Astrocyte (in vitro differentiated cells and primary cell): ENCODE measurements around the gene CIDEC. TPM values are rescaled to one million over a fixed set of nuclear protein-coding genes. Genes with fewer than 3 reads are reported as not detected.

Experiments used
- DNase-seq: peaks from one replicate; pipeline ENCODE4 v3.0.0-alpha.2; 2010; ENCODE audit warnings: low read depth
- FAIRE-seq: peaks from 2 replicates; lab custom pipeline; 2011; peaks lifted over from hg19 to GRCh38; lab: Jason Lieb, UNC
- H2AFZ ChIP-seq: 2 replicates; pipeline ENCODE4 v1.6.0; 2012; ENCODE audit warnings: low read depth, low read length, inconsistent platforms
- H3K27ac ChIP-seq: 2 replicates; pipeline ENCODE4 v1.5.1; 2011; ENCODE audit warnings: low read depth, low read length, inconsistent platforms
- H3K27me3 ChIP-seq: 2 replicates; pipeline ENCODE4 v1.6.0; 2011; ENCODE audit warnings: low read length, inconsistent platforms; ENCODE audit not compliant: insufficient read depth
- H3K36me3 ChIP-seq: 2 replicates; pipeline ENCODE4 v1.5.1; 2011; ENCODE audit warnings: low read length, inconsistent platforms; ENCODE audit not compliant: insufficient read depth
- H3K4me1 ChIP-seq: 2 replicates; pipeline ENCODE4 v1.5.1; 2011; ENCODE audit warnings: low read length, inconsistent platforms; ENCODE audit not compliant: insufficient read depth
- H3K4me2 ChIP-seq: 2 replicates; pipeline ENCODE4 v1.6.0; 2012; ENCODE audit warnings: low read length, inconsistent platforms
- H3K4me3 ChIP-seq: 2 replicates; pipeline ENCODE4 v1.5.1; 2011; ENCODE audit warnings: low read depth, mild to moderate bottlenecking, low read length, inconsistent platforms; ENCODE audit not compliant: insufficient read depth
- H3K79me2 ChIP-seq: 2 replicates; pipeline ENCODE4 v1.6.0; 2012; ENCODE audit warnings: mild to moderate bottlenecking, low read length, inconsistent platforms; ENCODE audit not compliant: insufficient read depth
- H3K9ac ChIP-seq: 2 replicates; pipeline ENCODE4 v1.6.0; 2012; ENCODE audit warnings: mild to moderate bottlenecking, low read length, inconsistent platforms
- H3K9me3 ChIP-seq: 2 replicates; pipeline ENCODE4 v1.5.1; 2012; ENCODE audit warnings: low read depth, mild to moderate bottlenecking, low read length, inconsistent platforms; ENCODE audit not compliant: insufficient read depth
- H4K20me1 ChIP-seq: 2 replicates; pipeline ENCODE4 v1.6.0; 2012; ENCODE audit warnings: low read length, inconsistent platforms; ENCODE audit not compliant: insufficient read depth
- H3K27ac Mint-ChIP-seq: one replicate; pipeline ENCODE4 v1.8.0; 2021; ENCODE audit warnings: mild to moderate bottlenecking, mixed read lengths; ENCODE audit not compliant: unreplicated experiment
- H3K27me3 Mint-ChIP-seq: one replicate; pipeline ENCODE4 v1.8.0; 2021; ENCODE audit warnings: low read depth, mixed read lengths; ENCODE audit not compliant: unreplicated experiment
- H3K36me3 Mint-ChIP-seq: one replicate; pipeline ENCODE4 v1.8.0; 2021; ENCODE audit warnings: low read depth, mixed read lengths; ENCODE audit not compliant: unreplicated experiment
- H3K4me1 Mint-ChIP-seq: one replicate; pipeline ENCODE4 v1.8.0; 2021; ENCODE audit warnings: low read depth, mixed read lengths; ENCODE audit not compliant: unreplicated experiment
- H3K4me3 Mint-ChIP-seq: one replicate; pipeline ENCODE4 v1.8.0; 2021; ENCODE audit warnings: mild to moderate bottlenecking, moderate library complexity, mixed read lengths; ENCODE audit not compliant: unreplicated experiment
- H3K9me3 Mint-ChIP-seq: one replicate; pipeline ENCODE4 v1.8.0; 2021; ENCODE audit warnings: mild to moderate bottlenecking, mixed read lengths; ENCODE audit not compliant: unreplicated experiment
- EZH2 ChIP-seq: IDR thresholded peaks from 2 replicates; pipeline ENCODE4 v1.6.1; 2012; ENCODE audit warnings: mild to moderate bottlenecking, low read length, inconsistent platforms; ENCODE audit not compliant: insufficient read depth
- total RNA-seq: library from RNA; stranded (reverse); gene quantifications from 2 replicates; pipeline ENCODE4 v1.2.1, GENCODE V29; 2021
- TF ChIP-seq, protein P1 (sequence below): IDR thresholded peaks from 2 replicates; pipeline ENCODE4 v1.5.1; 2011; ENCODE audit warnings: low read depth, mild to moderate bottlenecking, inconsistent platforms, low read length, moderate library complexity; ENCODE audit not compliant: insufficient read depth

CIDEC gene
- total RNA-seq, 1 donor from 2014 or later, result not detected

GRCh38 chr3:9911863-9912262 is 31.8 kb upstream of the CIDEC start:
- Histone ChIP-seq H3K36me3 (no peaks in the 10 kb centered on the region), H3K27me3 (no peaks in the 10 kb centered on the region), H4K20me1 (no peaks in the 10 kb centered on the region), H3K79me2 (no peaks in the 10 kb centered on the region), H3K4me2 (no peak overlapping the region), H3K9ac (no peak overlapping the region), H3K27ac (no peak overlapping the region), H3K4me3 (no peak overlapping the region), H2AFZ (no peak overlapping the region), H3K9me3 (no peaks in the 10 kb centered on the region), H3K4me1 (peaks cover 19% of the 10 kb centered on the region)
- Mint-ChIP-seq H3K4me1 (peaks cover 7% of the 10 kb centered on the region), H3K27me3 (no peaks in the 10 kb centered on the region), H3K9me3 (peaks cover 9% of the 10 kb centered on the region), H3K4me3 (no peak overlapping the region), H3K36me3 (peaks cover 10% of the 10 kb centered on the region), H3K27ac (no peak overlapping the region)
- DNase-seq (no peak), FAIRE-seq (no peak)
- no peak for TF ChIP-seq EZH2
- TF ChIP-seq, protein P1, sequence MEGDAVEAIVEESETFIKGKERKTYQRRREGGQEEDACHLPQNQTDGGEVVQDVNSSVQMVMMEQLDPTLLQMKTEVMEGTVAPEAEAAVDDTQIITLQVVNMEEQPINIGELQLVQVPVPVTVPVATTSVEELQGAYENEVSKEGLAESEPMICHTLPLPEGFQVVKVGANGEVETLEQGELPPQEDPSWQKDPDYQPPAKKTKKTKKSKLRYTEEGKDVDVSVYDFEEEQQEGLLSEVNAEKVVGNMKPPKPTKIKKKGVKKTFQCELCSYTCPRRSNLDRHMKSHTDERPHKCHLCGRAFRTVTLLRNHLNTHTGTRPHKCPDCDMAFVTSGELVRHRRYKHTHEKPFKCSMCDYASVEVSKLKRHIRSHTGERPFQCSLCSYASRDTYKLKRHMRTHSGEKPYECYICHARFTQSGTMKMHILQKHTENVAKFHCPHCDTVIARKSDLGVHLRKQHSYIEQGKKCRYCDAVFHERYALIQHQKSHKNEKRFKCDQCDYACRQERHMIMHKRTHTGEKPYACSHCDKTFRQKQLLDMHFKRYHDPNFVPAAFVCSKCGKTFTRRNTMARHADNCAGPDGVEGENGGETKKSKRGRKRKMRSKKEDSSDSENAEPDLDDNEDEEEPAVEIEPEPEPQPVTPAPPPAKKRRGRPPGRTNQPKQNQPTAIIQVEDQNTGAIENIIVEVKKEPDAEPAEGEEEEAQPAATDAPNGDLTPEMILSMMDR, result no peak

DNA sequence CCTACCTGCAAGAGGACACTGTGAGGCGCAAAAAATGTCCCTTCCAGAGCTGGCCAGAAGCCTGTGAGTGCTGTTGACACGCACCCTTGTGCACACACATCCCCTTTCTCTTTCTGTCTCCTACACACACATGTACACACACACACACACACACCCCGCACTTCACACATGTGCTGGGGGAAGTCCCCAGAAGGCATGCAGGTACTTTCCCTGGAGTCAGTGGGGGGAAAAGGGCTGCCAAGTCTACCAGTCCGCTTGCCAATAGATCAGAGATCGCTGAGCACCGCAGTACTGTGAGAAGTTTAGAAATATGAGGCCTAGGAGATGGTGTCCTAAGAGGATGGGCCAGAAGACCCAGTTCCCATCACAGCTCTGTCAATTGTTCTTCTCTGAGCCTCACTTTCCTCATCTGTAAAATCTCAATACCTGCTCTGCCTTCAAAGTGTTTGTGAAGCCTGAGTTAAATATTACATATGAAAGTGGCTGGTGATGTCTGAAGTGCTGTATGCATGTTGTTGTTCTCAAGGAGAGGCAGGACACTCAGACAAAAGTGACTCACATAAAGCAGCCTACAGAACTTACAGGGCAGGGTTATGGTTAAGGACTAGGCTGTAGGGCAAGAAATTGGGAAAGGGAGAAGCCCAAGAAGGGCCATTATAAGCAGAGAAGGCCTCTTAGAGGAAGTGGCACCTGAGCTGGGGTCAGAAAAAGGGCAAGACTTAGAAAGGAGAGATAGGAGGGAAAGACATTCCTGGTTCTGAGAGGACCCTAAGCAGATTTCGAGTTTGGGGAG is 29.4 kb upstream of the CIDEC start:
- Histone ChIP-seq H3K9ac (no peak overlapping the region), H3K27ac (no peak overlapping the region), H3K27me3 (no peaks in the 10 kb centered on the region), H3K4me2 (no peak overlapping the region), H3K36me3 (no peaks in the 10 kb centered on the region), H2AFZ (no peak overlapping the region), H3K79me2 (no peaks in the 10 kb centered on the region), H3K4me3 (no peak overlapping the region), H3K9me3 (no peaks in the 10 kb centered on the region), H4K20me1 (no peaks in the 10 kb centered on the region), H3K4me1 (peaks cover 6% of the 10 kb centered on the region)
- TF ChIP-seq EZH2, result no peak
- TF ChIP-seq, protein P1, result no peak
- Mint-ChIP-seq H3K4me1 (peaks cover 5% of the 10 kb centered on the region), H3K9me3 (peaks cover 9% of the 10 kb centered on the region), H3K4me3 (no peak overlapping the region), H3K27me3 (no peaks in the 10 kb centered on the region), H3K36me3 (peaks cover 10% of the 10 kb centered on the region), H3K27ac (no peak overlapping the region)
- FAIRE-seq (no peak), DNase-seq (no peak)

- Histone ChIP-seq H3K9ac (no peak overlapping the region), H3K27ac (no peak overlapping the region), H3K4me2 (no peak overlapping the region), H3K4me1 (peaks cover 9% of the 10 kb centered on the region), H2AFZ (no peak overlapping the region), H3K9me3 (no peaks in the 10 kb centered on the region), H3K79me2 (no peaks in the 10 kb centered on the region), H3K36me3 (no peaks in the 10 kb centered on the region), H3K27me3 (no peaks in the 10 kb centered on the region), H4K20me1 (no peaks in the 10 kb centered on the region), H3K4me3 (no peak overlapping the region)
- no peak for TF ChIP-seq EZH2
- TF ChIP-seq, protein P1, result no peak
- DNase-seq, result no peak
- Mint-ChIP-seq H3K9me3 (peaks cover 9% of the 10 kb centered on the region), H3K4me1 (peaks cover 12% of the 10 kb centered on the region), H3K36me3 (peaks cover 10% of the 10 kb centered on the region), H3K27me3 (no peaks in the 10 kb centered on the region), H3K4me3 (no peak overlapping the region), H3K27ac (no peak overlapping the region)
- no peak for FAIRE-seq
Measured at GRCh38 chr3:9908286-9908685, 28.2 kb upstream of the CIDEC start.
